ENCODE measurements around the gene ATP11A. TPM values are rescaled to one million over a fixed set of nuclear protein-coding genes. Genes with fewer than 3 reads are reported as not detected.
"Not testable (repeated sequence)": the region's sequence is repeated elsewhere in the genome, so short reads cannot be mapped to it uniquely, and the experiment has no call there.

The ATP11A gene
- polyA plus RNA-seq, 4 donors, result 34.2 to 64.6 (median 47.8) TPM

GRCh38 chr13:112884700-112885099 is 194.9 kb downstream of the ATP11A start:
- DNase-seq (ENCODE audit: low read depth in 4 of 4, low spot score in 2 of 4), result not testable (repeated sequence)

GRCh38 chr13:112885242-112885781 is 195.5 kb downstream of the ATP11A start:
- no peak for DNase-seq (ENCODE audit: low read depth in 4 of 4, low spot score in 2 of 4)

GRCh38 chr13:112885782-112886268 is 196.0 kb downstream of the ATP11A start:
- peak in 2 of 4 donors; percentile 79 to 80 for DNase-seq (ENCODE audit: low read depth in 4 of 4, low spot score in 2 of 4)

GRCh38 chr13:112887151-112887550 is 197.3 kb downstream of the ATP11A start:
- no peak for DNase-seq (ENCODE audit: low read depth in 4 of 4, low spot score in 2 of 4)

- no peak for DNase-seq (ENCODE audit: low read depth in 4 of 4, low spot score in 2 of 4)
These were observed 197.7 kb downstream of the ATP11A start for GRCh38 chr13:112887557-112887991.

- DNase-seq (ENCODE audit: low read depth in 4 of 4, low spot score in 2 of 4), result no peak
These were observed 198.6 kb downstream of the ATP11A start for GRCh38 chr13:112888238-112889111.

GRCh38 chr13:112889351-112890290 is 199.8 kb downstream of the ATP11A start:
- DNase-seq (ENCODE audit: low read depth in 4 of 4, low spot score in 2 of 4), result no peak

- no peak for DNase-seq (ENCODE audit: low read depth in 4 of 4, low spot score in 2 of 4)
These were observed 200.7 kb downstream of the ATP11A start for GRCh38 chr13:112890316-112891145.

- no peak for DNase-seq (ENCODE audit: low read depth in 4 of 4, low spot score in 2 of 4)
These were observed 201.9 kb downstream of the ATP11A start for GRCh38 chr13:112891477-112892401.

- DNase-seq (ENCODE audit: low read depth in 4 of 4, low spot score in 2 of 4), result peak in 1 of 4 donors; percentile 54
These were observed 202.8 kb downstream of the ATP11A start for GRCh38 chr13:112892426-112893206.

- no peak for DNase-seq (ENCODE audit: low read depth in 4 of 4, low spot score in 2 of 4)
These were observed 203.3 kb downstream of the ATP11A start for GRCh38 chr13:112893207-112893569.

GRCh38 chr13:112893570-112894422 is 204.0 kb downstream of the ATP11A start:
- peak in 1 of 4 donors; percentile 59 for DNase-seq (ENCODE audit: low read depth in 4 of 4, low spot score in 2 of 4)

GRCh38 chr13:112894423-112894672 is 204.5 kb downstream of the ATP11A start:
- no peak for DNase-seq (ENCODE audit: low read depth in 4 of 4, low spot score in 2 of 4)

- DNase-seq (ENCODE audit: low read depth in 4 of 4, low spot score in 2 of 4), result no peak
These were observed 205.0 kb downstream of the ATP11A start for GRCh38 chr13:112894673-112895481.

- DNase-seq (ENCODE audit: low read depth in 4 of 4, low spot score in 2 of 4), result no peak
These were observed 206.0 kb downstream of the ATP11A start for GRCh38 chr13:112895521-112896465.
